GM12878 (cell line): ENCODE results near the gene COL11A1.
"Not testable (repeated sequence)": the region's sequence is repeated elsewhere in the genome, so short reads cannot be mapped to it uniquely, and the experiment has no call there.

Source experiments
- BCL11A ChIP-seq: IDR thresholded peaks from 2 replicates; pipeline ENCODE4 v1.6.1; 2011; ENCODE audit warnings: low read depth, low read length
- GABPA ChIP-seq: IDR thresholded peaks from 2 replicates; pipeline ENCODE4 v1.6.1; 2014; ENCODE audit warnings: antibody characterized with exemption, low read depth, mild to moderate bottlenecking, inconsistent platforms
- POLR2AphosphoS5 ChIP-seq: IDR thresholded peaks from 2 replicates; pipeline ENCODE4 v1.6.1; 2011; ENCODE audit warnings: mild to moderate bottlenecking, low read length, inconsistent platforms
- TF ChIP-seq, protein P1 (sequence below): IDR thresholded peaks from 2 replicates; pipeline ENCODE4 v1.6.1; 2012; ENCODE audit warnings: low read depth, low read length, improper control_type of control experiment
- TF ChIP-seq, protein P2 (sequence below), 3 experiments: IDR thresholded peaks in 2 of 3; conservative IDR thresholded peaks in 1 of 3; 2 replicates each; pipeline ENCODE4 v1.5.1; 2011; ENCODE audit warnings: low read depth in 3 of 3, low read length in 3 of 3, mild to moderate bottlenecking in 3 of 3, control low read depth in 2 of 3, moderate library complexity in 2 of 3, inconsistent platforms in 1 of 3, mixed read lengths in 1 of 3; ENCODE audit not compliant: control insufficient read depth in 2 of 3, insufficient read depth in 1 of 3; ENCODE audit errors: extremely low read depth in 1 of 3

DNA sequence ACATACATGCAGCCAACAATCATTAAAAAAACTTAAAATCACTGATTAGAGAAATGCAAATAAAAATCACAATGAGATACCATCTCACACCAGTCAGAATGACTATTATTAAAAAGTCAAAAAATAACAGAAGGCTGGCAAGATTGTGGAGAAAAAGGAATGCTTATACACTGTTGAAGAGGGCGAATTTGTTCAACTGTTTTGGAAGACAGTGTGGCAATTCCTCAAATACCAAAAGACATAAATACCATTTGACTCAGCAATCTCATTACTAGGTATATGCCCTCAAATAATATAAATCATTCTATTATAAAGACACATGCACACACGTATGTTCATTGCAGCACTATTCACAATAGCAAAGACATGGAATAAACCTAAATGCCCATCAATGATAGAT, 19.9 kb upstream of the COL11A1 start:
- TF ChIP-seq BCL11A, GABPA, POLR2AphosphoS5: not testable (repeated sequence)
- TF ChIP-seq, protein P1, sequence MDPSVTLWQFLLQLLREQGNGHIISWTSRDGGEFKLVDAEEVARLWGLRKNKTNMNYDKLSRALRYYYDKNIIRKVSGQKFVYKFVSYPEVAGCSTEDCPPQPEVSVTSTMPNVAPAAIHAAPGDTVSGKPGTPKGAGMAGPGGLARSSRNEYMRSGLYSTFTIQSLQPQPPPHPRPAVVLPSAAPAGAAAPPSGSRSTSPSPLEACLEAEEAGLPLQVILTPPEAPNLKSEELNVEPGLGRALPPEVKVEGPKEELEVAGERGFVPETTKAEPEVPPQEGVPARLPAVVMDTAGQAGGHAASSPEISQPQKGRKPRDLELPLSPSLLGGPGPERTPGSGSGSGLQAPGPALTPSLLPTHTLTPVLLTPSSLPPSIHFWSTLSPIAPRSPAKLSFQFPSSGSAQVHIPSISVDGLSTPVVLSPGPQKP = not testable (repeated sequence)
- TF ChIP-seq, protein P2, sequence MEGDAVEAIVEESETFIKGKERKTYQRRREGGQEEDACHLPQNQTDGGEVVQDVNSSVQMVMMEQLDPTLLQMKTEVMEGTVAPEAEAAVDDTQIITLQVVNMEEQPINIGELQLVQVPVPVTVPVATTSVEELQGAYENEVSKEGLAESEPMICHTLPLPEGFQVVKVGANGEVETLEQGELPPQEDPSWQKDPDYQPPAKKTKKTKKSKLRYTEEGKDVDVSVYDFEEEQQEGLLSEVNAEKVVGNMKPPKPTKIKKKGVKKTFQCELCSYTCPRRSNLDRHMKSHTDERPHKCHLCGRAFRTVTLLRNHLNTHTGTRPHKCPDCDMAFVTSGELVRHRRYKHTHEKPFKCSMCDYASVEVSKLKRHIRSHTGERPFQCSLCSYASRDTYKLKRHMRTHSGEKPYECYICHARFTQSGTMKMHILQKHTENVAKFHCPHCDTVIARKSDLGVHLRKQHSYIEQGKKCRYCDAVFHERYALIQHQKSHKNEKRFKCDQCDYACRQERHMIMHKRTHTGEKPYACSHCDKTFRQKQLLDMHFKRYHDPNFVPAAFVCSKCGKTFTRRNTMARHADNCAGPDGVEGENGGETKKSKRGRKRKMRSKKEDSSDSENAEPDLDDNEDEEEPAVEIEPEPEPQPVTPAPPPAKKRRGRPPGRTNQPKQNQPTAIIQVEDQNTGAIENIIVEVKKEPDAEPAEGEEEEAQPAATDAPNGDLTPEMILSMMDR (IDR thresholded peaks at IDR 0.05 in 2 of 3, conservative IDR thresholded peaks at IDR 0.05 in 1 of 3; ENCODE audit: control insufficient read depth in 2 of 3, extremely low read depth in 1 of 3, insufficient read depth in 1 of 3, low read depth in 3 of 3, low read length in 3 of 3) = not testable (repeated sequence)
